ENCODE measurements around the gene ANHX. TPM values are rescaled to one million over a fixed set of nuclear protein-coding genes. Genes with fewer than 3 reads are reported as not detected.

The ANHX gene
- total RNA-seq, 1 experiment from 2014 or later = not detected

DNA sequence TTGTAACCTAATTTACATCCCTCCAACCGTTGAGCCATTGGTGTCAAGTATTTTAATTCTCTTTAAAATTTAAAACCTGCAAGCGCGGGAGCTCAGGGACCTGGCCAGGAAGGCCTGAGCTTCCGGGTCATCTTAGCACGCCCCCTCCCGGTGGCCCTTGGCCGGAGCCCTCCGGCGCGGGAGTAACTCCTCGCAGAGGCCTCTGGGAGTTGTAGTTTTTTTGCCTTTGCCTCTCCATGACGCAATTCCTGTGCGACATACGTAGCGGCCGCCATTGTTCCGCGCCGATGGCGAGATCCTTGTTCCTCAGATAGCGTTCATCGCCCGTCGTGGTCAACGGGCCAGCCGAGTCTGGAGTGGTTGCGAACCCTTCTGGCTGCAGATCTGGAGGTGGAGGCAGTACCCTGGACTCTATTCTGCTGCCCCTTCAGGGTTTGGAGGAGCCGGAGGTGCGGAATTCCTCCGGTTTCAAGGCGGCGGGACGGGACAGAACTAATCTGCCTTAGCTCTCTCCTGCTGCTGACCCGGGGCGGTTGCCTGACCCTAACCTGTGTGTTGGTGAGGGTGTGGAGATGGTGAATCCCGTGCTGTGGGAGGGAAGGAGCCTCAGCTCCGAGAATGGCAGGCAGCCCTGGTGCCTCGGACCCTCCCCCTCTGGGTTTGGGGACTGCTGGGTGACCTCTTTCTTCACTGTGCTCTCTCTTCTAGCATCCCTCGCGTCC, 54.3 kb downstream of the ANHX start, which contains the start of gene ZNF268 (continued):
- TF ChIP-seq FOXP1 (CRISPR knock-in tag; IDR thresholded peaks at IDR 0.05; ENCODE audit: borderline replicate concordance) = peak; percentile 66; the same call in 1 of the 2 replicates
- no peak for TF ChIP-seq IRF2 (CRISPR knock-in tag; IDR thresholded peaks at IDR 0.05; ENCODE audit: borderline replicate concordance, low read depth)
- TF ChIP-seq, protein P1, sequence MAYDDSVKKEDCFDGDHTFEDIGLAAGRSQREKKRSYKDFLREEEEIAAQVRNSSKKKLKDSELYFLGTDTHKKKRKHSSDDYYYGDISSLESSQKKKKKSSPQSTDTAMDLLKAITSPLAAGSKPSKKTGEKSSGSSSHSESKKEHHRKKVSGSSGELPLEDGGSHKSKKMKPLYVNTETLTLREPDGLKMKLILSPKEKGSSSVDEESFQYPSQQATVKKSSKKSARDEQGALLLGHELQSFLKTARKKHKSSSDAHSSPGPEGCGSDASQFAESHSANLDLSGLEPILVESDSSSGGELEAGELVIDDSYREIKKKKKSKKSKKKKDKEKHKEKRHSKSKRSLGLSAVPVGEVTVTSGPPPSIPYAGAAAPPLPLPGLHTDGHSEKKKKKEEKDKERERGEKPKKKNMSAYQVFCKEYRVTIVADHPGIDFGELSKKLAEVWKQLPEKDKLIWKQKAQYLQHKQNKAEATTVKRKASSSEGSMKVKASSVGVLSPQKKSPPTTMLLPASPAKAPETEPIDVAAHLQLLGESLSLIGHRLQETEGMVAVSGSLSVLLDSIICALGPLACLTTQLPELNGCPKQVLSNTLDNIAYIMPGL (CRISPR knock-in tag; IDR thresholded peaks at IDR 0.05) = 0 out of 2 replicates have a peak, but pooled peaks have one; percentile 26
- TF ChIP-seq, protein P2, sequence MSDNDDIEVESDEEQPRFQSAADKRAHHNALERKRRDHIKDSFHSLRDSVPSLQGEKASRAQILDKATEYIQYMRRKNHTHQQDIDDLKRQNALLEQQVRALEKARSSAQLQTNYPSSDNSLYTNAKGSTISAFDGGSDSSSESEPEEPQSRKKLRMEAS (CRISPR knock-in tag; IDR thresholded peaks at IDR 0.05) = peak; percentile 43; the same call in 1 of the 2 replicates
- no peak for TF ChIP-seq ZNF396 (CRISPR knock-in tag; IDR thresholded peaks at IDR 0.05; ENCODE audit: borderline replicate concordance)
- TF ChIP-seq FOXK1 (CRISPR knock-in tag; IDR thresholded peaks at IDR 0.05) = peak; percentile 59; the same call in 1 of the 2 replicates
- TF ChIP-seq MYBL2 (CRISPR knock-in tag; IDR thresholded peaks at IDR 0.05) = 0 out of 2 replicates have a peak, but pooled peaks have one; percentile 55
- TF ChIP-seq CREM (CRISPR knock-in tag; IDR thresholded peaks at IDR 0.05) = peak; percentile 98
- TF ChIP-seq GABPB1 (CRISPR knock-in tag; IDR thresholded peaks at IDR 0.05) = peak; percentile 96
- no peak for TF ChIP-seq JAZF1 (CRISPR knock-in tag; IDR thresholded peaks at IDR 0.05)
- 0 out of 2 replicates have a peak, but pooled peaks have one; percentile 69 for TF ChIP-seq KAT7 (CRISPR knock-in tag; IDR thresholded peaks at IDR 0.05; ENCODE audit: borderline replicate concordance)
- TF ChIP-seq, protein P3, sequence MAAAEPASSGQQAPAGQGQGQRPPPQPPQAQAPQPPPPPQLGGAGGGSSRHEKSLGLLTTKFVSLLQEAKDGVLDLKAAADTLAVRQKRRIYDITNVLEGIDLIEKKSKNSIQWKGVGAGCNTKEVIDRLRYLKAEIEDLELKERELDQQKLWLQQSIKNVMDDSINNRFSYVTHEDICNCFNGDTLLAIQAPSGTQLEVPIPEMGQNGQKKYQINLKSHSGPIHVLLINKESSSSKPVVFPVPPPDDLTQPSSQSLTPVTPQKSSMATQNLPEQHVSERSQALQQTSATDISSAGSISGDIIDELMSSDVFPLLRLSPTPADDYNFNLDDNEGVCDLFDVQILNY (CRISPR knock-in tag; IDR thresholded peaks at IDR 0.05) = peak; percentile 16; the same call in 1 of the 2 replicates
- TF ChIP-seq CREB1 (CRISPR knock-in tag; IDR thresholded peaks at IDR 0.05) = 0 out of 2 replicates have a peak, but pooled peaks have one; percentile 38
- peak; percentile 74 for TF ChIP-seq SP1 (CRISPR knock-in tag; conservative IDR thresholded peaks at IDR 0.05)

DNA sequence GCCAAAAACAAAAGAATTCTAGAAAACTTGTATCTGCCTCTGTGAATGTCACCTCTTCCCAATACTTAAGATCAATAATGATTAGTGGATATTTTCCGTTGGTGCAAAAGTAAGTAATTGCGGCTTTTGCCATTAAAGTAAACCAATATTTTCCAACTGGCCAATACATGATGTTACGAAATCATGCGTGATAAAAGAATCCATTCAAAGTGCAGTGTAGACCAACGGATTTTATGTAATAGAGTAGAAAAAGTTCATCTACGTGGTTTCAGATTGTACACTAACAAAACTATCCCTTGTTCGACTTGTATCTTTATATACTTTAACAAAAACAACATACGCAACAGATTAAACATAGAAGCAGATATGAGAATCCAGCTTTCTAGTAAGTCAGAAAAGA, 55.0 kb downstream of the ANHX start:
- ChIA-PET CTCF (interaction anchor here (0.6 to 1.7 kb wide), 11 partner anchors 13 to 352 kb away, joined by 3 to 18 read pairs (median 5); partner anchors contain the start of genes GOLGA3, ZNF10, ZNF26 and ZNF891), POLR2A (interaction anchor here (0.7 to 1.4 kb wide), 3 partner anchors 51 to 101 kb away, joined by 3 to 5 read pairs (median 5); partner anchors contain the start of genes ZNF10, ZNF140 and ZNF891)
- TF ChIP-seq RELA (CRISPR knock-in tag; IDR thresholded peaks at IDR 0.05; ENCODE audit: borderline replicate concordance) = no peak
- TF ChIP-seq GRHL2 (CRISPR knock-in tag; IDR thresholded peaks at IDR 0.05; ENCODE audit: insufficient replicate concordance, severe bottlenecking) = no peak
- TF ChIP-seq, protein P4, sequence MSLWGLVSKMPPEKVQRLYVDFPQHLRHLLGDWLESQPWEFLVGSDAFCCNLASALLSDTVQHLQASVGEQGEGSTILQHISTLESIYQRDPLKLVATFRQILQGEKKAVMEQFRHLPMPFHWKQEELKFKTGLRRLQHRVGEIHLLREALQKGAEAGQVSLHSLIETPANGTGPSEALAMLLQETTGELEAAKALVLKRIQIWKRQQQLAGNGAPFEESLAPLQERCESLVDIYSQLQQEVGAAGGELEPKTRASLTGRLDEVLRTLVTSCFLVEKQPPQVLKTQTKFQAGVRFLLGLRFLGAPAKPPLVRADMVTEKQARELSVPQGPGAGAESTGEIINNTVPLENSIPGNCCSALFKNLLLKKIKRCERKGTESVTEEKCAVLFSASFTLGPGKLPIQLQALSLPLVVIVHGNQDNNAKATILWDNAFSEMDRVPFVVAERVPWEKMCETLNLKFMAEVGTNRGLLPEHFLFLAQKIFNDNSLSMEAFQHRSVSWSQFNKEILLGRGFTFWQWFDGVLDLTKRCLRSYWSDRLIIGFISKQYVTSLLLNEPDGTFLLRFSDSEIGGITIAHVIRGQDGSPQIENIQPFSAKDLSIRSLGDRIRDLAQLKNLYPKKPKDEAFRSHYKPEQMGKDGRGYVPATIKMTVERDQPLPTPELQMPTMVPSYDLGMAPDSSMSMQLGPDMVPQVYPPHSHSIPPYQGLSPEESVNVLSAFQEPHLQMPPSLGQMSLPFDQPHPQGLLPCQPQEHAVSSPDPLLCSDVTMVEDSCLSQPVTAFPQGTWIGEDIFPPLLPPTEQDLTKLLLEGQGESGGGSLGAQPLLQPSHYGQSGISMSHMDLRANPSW (CRISPR knock-in tag; conservative IDR thresholded peaks at IDR 0.05; ENCODE audit: low read depth) = no peak
- TF ChIP-seq, protein P5, sequence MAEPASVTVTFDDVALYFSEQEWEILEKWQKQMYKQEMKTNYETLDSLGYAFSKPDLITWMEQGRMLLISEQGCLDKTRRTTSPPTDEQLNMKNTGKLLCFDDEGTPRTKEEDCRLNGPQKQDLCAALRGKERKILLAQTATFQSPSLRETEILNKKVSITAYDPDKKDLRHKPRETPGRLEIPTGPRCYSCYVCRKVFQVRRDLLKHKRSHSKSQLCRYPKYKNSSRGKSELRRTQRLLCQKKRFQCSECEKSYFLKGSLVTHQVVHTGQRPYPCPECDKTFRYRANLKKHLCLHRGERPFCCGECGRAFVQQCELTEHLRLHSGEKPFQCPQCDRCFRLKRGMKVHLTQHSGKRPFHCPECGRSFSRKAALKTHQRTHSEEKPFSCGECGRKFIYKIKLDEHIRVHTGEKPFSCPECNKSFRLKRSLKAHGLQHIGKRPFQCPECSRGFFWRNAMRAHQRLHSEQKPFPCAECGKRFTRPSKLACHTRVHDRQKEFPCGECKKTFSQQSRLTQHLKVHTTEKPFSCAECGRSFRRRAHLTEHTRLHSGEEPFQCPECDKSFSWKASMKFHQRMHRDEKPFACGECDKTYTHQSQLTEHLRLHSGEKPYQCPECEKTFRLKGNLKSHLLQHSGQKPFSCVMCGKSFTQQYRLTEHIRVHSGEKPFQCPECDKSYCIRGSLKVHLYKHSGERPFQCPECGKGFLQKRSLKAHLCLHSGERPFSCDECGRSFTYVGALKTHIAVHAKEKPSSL (CRISPR knock-in tag; conservative IDR thresholded peaks at IDR 0.05) = no peak
- no peak for TF ChIP-seq MXD4 (CRISPR knock-in tag; IDR thresholded peaks at IDR 0.05; ENCODE audit: borderline replicate concordance)
- no peak for TF ChIP-seq NR3C1 (CRISPR knock-in tag; conservative IDR thresholded peaks at IDR 0.05; ENCODE audit: low read depth)
- ATAC-seq = no peak
- Mint-ChIP-seq H3K27me3 (ENCODE audit: low read depth) (peaks cover 8% of the 10 kb centered on the region; the same call in 1 of the 2 replicates), H3K4me1 (0 out of 2 replicates have a peak, but pooled peaks cover 6% of the 10 kb centered on the region), H3K36me3 (peaks cover 71% of the 10 kb centered on the region), H3K27ac (no peak overlapping the region; the same call in 1 of the 2 replicates), H3K4me3 (no peak overlapping the region), H3K9me3 (peaks cover 67% of the 10 kb centered on the region)
- DNase-seq (ENCODE audit: low spot score) = no peak

All from WTC11 (cell line).